ENCODE results near the gene CPA1. TPM values are rescaled to one million over a fixed set of nuclear protein-coding genes. Genes with fewer than 3 reads are reported as not detected.

The CPA1 gene
- total RNA-seq, 2 donors from 2014 or later, result 35.4 TPM; not detected in 1

- Histone ChIP-seq H3K4me3 (no peak overlapping the region), H3K9me3 (no peaks in the 10 kb centered on the region), H3K9ac (ENCODE audit: low read depth in 2 of 2, low read length in 2 of 2) (no peak overlapping the region), H3K4me1 (no peaks in the 10 kb centered on the region), H3K36me3 (no peaks in the 10 kb centered on the region), H3K27ac (no peak overlapping the region), H3K27me3 (no peaks in the 10 kb centered on the region)
- intact Hi-C loops (cut with DNase I), result no loop called here
- DNase-seq, result no peak
- TF ChIP-seq CTCF (IDR thresholded peaks at IDR 0.05), result no peak
Observed at GRCh38 chr7:130385600-130386066, 5.3 kb downstream of the CPA1 start.

- intact Hi-C loops (cut with DNase I), result no loop called here
- no peaks in the 10 kb centered on the region for H3K36me3 ChIP-seq
- no peak overlapping the region for H3K27ac ChIP-seq
- H3K4me1 ChIP-seq, result no peaks in the 10 kb centered on the region
- H3K27me3 ChIP-seq, result no peaks in the 10 kb centered on the region
- H3K9me3 ChIP-seq, result no peaks in the 10 kb centered on the region
- H3K4me3 ChIP-seq, result no peak overlapping the region
- no peak overlapping the region for H3K9ac ChIP-seq (ENCODE audit: low read depth in 2 of 2, low read length in 2 of 2)
- TF ChIP-seq CTCF (IDR thresholded peaks at IDR 0.05), result no peak
- DNase-seq, result no peak
Observed at GRCh38 chr7:130386876-130387275, 6.6 kb downstream of the CPA1 start.

DNA sequence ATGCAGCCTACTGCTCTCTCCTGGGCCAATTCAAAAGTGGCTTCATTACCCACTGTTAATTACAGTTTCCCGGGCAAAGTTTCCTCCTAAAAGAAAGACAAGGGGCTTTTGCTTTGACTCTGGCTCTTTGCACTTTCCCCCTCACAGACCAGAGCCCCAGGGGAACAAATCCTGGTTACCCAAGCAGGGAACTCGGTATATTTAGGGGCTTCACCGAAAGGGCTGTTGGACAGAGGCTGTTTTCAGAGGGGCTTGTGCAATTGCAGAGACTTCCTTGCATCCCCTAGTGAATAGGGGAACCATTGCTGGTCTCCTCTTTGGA is 7.0 kb downstream of the CPA1 start:
- H3K36me3 ChIP-seq, result no peaks in the 10 kb centered on the region
- no peaks in the 10 kb centered on the region for H3K27me3 ChIP-seq
- H3K9ac ChIP-seq (ENCODE audit: low read depth in 2 of 2, low read length in 2 of 2), result no peak overlapping the region
- H3K4me1 ChIP-seq, result no peaks in the 10 kb centered on the region
- no peaks in the 10 kb centered on the region for H3K9me3 ChIP-seq
- no peak overlapping the region for H3K4me3 ChIP-seq
- intact Hi-C loops (cut with DNase I), result no loop called here
- no peak for TF ChIP-seq CTCF (IDR thresholded peaks at IDR 0.05)
- no peak for DNase-seq
- H3K27ac ChIP-seq, result no peak overlapping the region

GRCh38 chr7:130387628-130388403 is 7.5 kb downstream of the CPA1 start:
- Histone ChIP-seq H3K36me3 (no peaks in the 10 kb centered on the region), H3K4me3 (no peak overlapping the region), H3K27me3 (no peaks in the 10 kb centered on the region), H3K4me1 (no peaks in the 10 kb centered on the region), H3K27ac (no peak overlapping the region), H3K9me3 (no peaks in the 10 kb centered on the region), H3K9ac (ENCODE audit: low read depth in 2 of 2, low read length in 2 of 2) (no peak overlapping the region)
- no peak for DNase-seq
- intact Hi-C loops (cut with DNase I), result no loop called here
- no peak for TF ChIP-seq CTCF (IDR thresholded peaks at IDR 0.05)

- Histone ChIP-seq H3K9me3 (no peaks in the 10 kb centered on the region), H3K4me3 (no peak overlapping the region), H3K9ac (ENCODE audit: low read depth in 2 of 2, low read length in 2 of 2) (no peak overlapping the region), H3K4me1 (no peaks in the 10 kb centered on the region), H3K27me3 (no peaks in the 10 kb centered on the region), H3K36me3 (no peaks in the 10 kb centered on the region), H3K27ac (no peak overlapping the region)
- intact Hi-C loops (cut with DNase I), result no loop called here
- TF ChIP-seq CTCF (IDR thresholded peaks at IDR 0.05), result no peak
- no peak for DNase-seq
Observed at GRCh38 chr7:130388671-130389070, 8.4 kb downstream of the CPA1 start.
